Hippocampal formation (tissue), 2 donors: Measurements from ENCODE around the gene GMPR.

Experiments used
- DNase-seq, 2 donors: peaks; one replicate each; lab custom pipeline; 2025; lab: John Stamatoyannopoulos, UW

GMPR gene

GRCh38 chr6:16301511-16301910 is 63.1 kb downstream of the GMPR start:
- no peak for DNase-seq

DNA sequence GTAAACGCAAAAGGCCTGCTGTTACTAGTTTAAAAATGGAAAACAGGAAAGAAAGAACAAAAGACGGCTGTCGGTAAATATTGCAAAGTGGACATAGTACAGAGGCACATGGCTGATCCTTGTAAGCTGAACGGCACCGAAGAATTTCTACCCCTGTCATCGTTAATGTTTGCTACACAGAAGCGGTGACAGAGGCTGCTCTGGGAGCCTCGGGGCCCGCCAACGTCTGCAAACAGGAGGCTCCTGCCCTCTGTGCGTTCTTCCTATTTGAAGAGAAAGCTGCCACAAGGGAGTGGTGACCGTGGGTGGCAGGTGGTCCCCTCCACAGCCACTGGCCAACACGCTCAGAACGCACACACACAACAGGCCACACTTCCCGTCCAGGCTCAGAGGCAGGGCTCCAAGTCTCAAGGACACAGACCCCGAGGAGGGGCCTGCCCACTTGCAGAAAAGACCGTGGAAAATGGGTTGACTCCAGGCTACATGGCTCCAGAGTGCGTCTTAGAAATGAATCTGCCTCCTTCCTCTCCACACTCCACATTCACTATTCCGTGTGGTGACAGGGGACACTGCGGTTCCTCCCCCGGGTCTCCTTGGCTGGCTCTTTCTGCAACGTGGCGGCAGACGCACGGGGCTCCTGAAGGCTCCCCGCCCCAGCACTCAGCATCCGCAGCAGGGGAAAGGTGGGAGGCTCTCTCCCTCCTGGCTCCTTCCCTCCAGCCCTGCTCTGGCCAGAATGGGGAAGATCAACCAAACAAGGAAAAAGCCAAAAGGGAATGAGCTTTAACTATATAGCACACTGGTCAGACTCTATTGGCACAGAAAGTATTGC is 64.5 kb downstream of the GMPR start:
- DNase-seq: no peak

GRCh38 chr6:16305246-16305725 is 66.9 kb downstream of the GMPR start:
- DNase-seq: no peak

GRCh38 chr6:16305788-16306187 is 67.4 kb downstream of the GMPR start:
- no peak for DNase-seq

DNA sequence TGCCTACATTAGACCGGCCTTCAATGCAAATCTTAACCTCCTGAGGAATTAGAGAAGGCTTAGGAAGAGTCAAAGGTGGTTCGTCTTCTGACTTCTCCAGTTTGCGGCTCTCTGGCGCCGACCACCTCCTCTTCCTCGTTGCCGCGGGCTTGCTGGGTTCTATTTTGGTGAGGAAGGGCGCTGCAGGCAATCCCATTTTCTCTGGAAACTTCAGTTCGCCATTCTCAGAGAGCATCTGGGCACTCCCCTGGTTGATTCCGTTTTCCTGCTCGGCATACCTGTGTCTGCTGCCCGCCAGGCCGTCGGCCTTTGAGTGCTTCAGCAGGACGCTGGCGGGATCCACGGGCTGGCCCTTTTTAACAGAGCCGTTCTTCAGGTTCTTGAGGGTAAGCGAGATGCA is 67.9 kb downstream of the GMPR start:
- no peak for DNase-seq

GRCh38 chr6:16311763-16312162 is 73.4 kb downstream of the GMPR start:
- no peak for DNase-seq

GRCh38 chr6:16313732-16314131 is 75.3 kb downstream of the GMPR start:
- no peak for DNase-seq

DNA sequence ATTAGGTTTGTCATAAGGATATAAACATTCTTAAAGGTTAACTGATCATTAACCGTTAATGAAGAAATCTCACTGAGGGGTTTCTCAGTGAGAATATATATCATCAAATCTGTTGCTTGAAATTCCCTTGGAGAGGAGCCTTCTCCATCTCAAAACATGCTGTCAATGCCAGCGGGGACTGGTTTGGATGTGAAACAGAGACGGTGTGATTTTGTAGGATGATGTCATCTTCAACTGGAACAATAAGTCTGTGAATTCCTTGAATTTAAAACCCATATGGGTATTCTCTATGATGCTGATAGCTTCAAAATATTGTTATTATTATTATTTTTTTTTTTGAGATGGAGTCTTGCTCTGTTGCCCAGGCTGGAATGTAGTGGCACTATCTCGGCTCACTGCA is 75.9 kb downstream of the GMPR start:
- DNase-seq: no peak

DNA sequence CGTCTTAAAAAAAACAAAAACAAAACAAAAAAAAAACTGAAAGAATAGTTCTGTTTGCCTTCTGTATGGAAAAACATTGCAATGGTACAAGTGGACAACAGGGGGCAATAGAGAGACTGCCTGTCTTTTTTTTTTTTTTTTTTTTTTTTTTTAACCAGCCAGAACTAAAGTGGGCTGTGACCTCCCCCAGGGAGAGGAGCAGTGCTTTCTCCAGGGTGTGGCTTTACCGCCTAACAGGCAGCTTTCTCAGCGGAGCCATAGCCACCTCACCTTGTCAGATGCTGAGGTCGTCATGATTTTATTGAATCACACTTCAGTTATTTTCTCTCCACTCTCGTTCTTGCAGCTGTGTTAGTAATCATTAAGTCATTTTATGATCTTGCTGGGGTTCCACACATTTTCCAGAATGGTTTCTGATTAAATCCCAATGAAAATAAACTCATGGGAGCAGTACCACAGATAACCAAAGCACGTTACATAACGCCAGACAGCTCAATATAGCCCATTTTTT is 78.4 kb downstream of the GMPR start:
- peak in 1 of 2 donors; percentile 20 for DNase-seq

- DNase-seq: peak in 1 of 2 donors; percentile 25
Measured at GRCh38 chr6:16318538-16318937, 80.2 kb downstream of the GMPR start.

DNA sequence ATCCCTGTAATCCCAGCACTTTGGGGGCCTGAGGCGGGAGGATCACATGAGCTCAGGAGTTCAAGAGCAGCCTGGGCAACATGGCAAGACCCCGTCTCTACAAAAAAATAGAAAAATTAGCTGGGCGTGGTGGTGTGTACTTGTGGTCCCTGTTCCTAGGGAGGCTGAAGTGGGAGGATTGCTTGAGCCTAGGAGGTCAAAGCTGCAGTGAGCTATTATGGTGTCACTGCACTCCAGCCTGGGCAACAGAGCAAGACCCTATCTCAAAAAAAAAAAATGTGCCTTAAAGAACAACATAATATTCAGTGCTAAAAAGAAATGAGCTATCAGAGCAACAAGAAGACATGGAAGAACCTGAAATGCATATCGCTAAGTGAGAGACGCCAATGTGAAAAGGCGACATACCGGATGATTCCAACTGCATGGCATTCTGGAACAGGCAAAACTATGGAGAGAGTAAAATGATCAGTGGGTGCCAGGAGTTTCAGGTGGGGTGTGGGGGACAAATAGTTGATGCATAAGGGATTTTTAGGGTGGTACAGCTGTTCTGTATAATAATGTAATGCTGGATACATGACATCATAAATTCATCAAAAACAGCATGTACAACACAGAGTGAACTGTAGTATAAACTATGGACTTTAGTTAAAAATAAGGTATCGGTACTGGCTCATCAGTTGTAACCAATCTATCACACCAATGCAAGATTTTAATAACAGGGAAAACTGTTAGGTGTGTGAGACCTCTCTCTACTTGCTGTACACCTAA is 80.8 kb downstream of the GMPR start:
- no peak for DNase-seq

DNA sequence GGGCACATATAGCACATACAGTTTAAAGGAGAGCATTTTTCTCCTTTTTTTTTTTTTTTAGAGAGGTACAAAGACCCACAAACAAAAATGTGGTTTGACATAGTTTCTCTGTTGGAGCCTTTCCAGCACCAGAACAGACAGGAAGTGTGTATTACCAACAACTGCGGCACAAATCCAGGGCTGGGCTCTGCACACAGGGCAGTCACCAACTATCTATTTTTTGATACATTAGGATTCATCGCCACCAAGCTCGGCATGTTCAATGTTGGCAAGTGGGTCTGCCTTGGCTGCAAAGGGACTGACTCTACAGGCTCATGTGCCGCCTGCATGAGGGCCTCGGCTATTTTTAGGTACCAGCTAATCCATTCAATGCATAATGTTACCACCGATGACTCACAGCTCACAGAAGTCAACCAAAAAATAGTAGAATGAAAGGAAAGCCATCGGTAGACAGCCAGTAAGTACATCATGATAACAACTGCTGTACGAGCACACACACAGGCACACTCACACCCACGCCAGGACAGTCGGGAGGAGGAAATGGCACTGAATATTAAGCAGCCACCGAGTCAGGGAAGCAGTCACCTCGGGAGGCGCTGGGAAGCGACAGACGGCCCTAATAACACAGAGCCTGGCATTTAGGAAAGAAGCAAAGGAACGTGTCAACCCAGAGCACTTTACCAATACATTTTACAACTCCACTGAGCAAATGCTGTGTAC is 81.6 kb downstream of the GMPR start:
- peak; percentile 71 to 81 for DNase-seq

GRCh38 chr6:16320533-16321340 is 82.3 kb downstream of the GMPR start:
- peak in 1 of 2 donors; percentile 66 for DNase-seq

DNA sequence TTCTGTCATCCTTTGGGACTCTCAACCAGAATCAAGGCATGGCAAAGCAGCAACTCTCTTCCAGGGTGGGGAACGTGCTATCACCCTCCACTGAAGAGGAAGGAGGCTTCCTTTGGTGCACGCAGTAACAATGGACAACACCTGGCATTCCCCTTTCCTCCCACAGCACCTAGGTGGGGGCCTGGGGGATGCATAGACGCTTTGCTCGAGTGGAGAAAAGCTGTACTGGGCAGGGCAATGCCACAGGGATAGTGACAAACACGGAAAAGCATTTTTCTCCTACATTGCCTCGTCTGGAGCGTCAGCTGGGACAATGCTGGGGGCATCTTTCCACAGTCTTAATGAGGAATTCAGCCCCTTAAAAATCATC is 82.9 kb downstream of the GMPR start:
- no peak for DNase-seq

DNA sequence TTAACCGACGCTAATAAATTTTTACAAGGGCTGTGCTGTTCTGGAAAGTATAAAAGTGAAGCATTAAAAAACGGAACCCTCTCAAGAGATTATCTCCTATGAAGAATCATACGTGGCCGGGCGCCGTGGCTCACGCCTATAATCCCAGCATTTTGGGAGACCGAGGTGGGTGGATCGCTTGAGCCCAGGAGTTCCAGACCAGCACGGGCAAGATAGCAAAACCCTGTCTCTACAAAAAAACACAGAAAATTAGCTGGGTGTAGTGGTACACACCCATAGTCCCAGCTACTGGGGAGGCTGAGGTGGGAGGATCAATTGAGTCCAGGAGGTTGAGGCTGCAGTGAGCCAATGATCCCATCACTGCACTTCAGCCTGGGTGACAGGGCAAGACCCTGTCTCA is 83.4 kb downstream of the GMPR start:
- no peak for DNase-seq

GRCh38 chr6:16322666-16323312 is 84.4 kb downstream of the GMPR start:
- DNase-seq: peak; percentile 28 to 44

GRCh38 chr6:16324184-16324583 is 85.8 kb downstream of the GMPR start:
- DNase-seq: no peak

GRCh38 chr6:16324606-16325225 is 86.3 kb downstream of the GMPR start:
- DNase-seq: no peak

DNA sequence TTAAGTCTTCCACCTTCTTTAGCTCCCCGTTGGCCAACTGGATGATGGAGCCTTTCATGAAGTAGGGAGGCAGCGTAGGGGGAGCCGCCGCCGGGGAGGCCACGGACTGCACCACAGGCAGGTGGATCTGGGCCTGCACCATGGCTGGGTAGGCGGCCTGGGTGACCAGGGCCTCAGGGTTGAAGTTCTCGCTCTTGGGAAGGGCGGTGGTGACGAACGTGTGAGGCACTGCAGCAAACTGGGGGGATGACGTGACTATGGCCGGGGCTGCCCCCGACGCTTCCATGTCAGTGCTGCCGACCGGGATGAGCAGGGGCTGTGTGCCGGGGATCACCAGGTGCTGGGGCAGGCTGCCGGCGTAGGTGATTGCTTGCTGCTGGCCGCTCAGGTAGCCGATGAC is 88.1 kb downstream of the GMPR start:
- no peak for DNase-seq

GRCh38 chr6:16326971-16327776 is 88.8 kb downstream of the GMPR start:
- no peak for DNase-seq
